HCT116 (cell line): ENCODE measurements around the gene LRRC75A. TPM values are rescaled to one million over a fixed set of nuclear protein-coding genes. Genes with fewer than 3 reads are reported as not detected.

ENCODE experiments used
- ATAC-seq: fragments of 200-7000 bp; cut with Tn5 transposase; 2 replicates; pipeline ENCODE4 v1.9.1; 2020; ENCODE audit warnings: mild to moderate bottlenecking, moderate library complexity
- BruUV-seq: library from RNA; stranded (reverse); fragments of 400-500 nt; replicated peaks from 2 replicates; lab custom pipeline; 2021; lab: Mats Ljungman, UMichigan
- CTCF ChIA-PET: fragments of 300-600 bp; sonication (Branson Sonifier 250); formaldehyde crosslinking; loops from one replicate; lab custom pipeline; 2021; ENCODE audit warnings: antibody characterized with exemption; lab: Charles Lee
- POLR2A ChIA-PET: fragments of 300-600, 350-600 bp; sonication (Branson Sonifier 250); formaldehyde crosslinking; loops from one replicate; lab custom pipeline; 2021; ENCODE audit warnings: antibody characterized with exemption; lab: Charles Lee
- RAD21 ChIA-PET, 2 experiments: fragments of 300-600 bp; sonication (Branson Sonifier 250); formaldehyde crosslinking; loops; one replicate each; lab custom pipeline; 2023; ENCODE audit warnings: low total read pairs in 2 of 2; ENCODE audit not compliant: uncharacterized antibody in 2 of 2, unreplicated experiment in 2 of 2, low non-redundant PET in 1 of 2; lab: Charles Lee
- DNase-seq: peaks from one replicate; pipeline ENCODE4 v3.0.0-alpha.2; 2010; ENCODE audit warnings: low read depth, low spot score
- H2AFZ ChIP-seq: fragments of 200-600 bp; shearing (Covaris generic), sonication (generic); 2 replicates; pipeline ENCODE4 v1.6.1; 2017; ENCODE audit warnings: low read depth, mixed run types, mixed read lengths, antibody characterized with exemption, low read length; ENCODE audit not compliant: poor library complexity, severe bottlenecking
- H3K27ac ChIP-seq: 2 replicates; pipeline ENCODE4 v1.5.1; 2012; ENCODE audit warnings: low read depth, low read length
- H3K27me3 ChIP-seq: fragments of 200-600 bp; sonication (generic); 2 replicates; pipeline ENCODE4 v1.6.1; 2016; ENCODE audit warnings: mixed run types, low read length, mixed read lengths; ENCODE audit not compliant: insufficient read depth
- H3K36me3 ChIP-seq, 2 experiments: fragments of 200-500 bp in 1 of 2; fragments of 200-600 bp in 1 of 2; sonication (Bioruptor generic) in 1 of 2; sonication (generic) in 1 of 2; 2 replicates each; pipeline versions ENCODE4 v1.5.1 to v1.6.1; 2014 to 2016; ENCODE audit warnings: low read length in 2 of 2, inconsistent platforms in 1 of 2, mixed read lengths in 1 of 2, mixed run types in 1 of 2; ENCODE audit not compliant: insufficient read depth in 2 of 2, control insufficient read depth in 1 of 2
- H3K4me1 ChIP-seq, 2 experiments: fragments of 200-600 bp in 1 of 2; sonication (generic) in 1 of 2; 2 replicates each; pipeline versions ENCODE4 v1.5.1 to v1.6.1; 2012 to 2017; ENCODE audit warnings: low read length in 2 of 2, inconsistent platforms in 1 of 2, mild to moderate bottlenecking in 1 of 2, mixed read lengths in 1 of 2, mixed run types in 1 of 2, moderate library complexity in 1 of 2; ENCODE audit not compliant: insufficient read depth in 2 of 2, control insufficient read depth in 1 of 2
- H3K4me2 ChIP-seq: fragments of 200-600 bp; sonication (generic); 2 replicates; pipeline ENCODE4 v1.6.1; 2017; ENCODE audit warnings: mixed run types, low read length, mixed read lengths
- H3K4me3 ChIP-seq, 2 experiments: fragments of 200-600 bp in 1 of 2; sonication (generic) in 1 of 2; replicated peaks in 1 of 2; 2 replicates each; pipeline ENCODE4 v1.5.1; 2011 to 2016; ENCODE audit warnings: low read length in 2 of 2, control low read depth in 1 of 2, low read depth in 1 of 2, mild to moderate bottlenecking in 1 of 2, mixed read lengths in 1 of 2, mixed run types in 1 of 2
- H3K79me2 ChIP-seq: fragments of 200-600 bp; sonication (generic); 2 replicates; pipeline ENCODE4 v1.6.1; 2017; ENCODE audit warnings: mild to moderate bottlenecking, mixed run types, low read length, moderate library complexity, mixed read lengths; ENCODE audit not compliant: insufficient read depth
- H3K9ac ChIP-seq: fragments of 200-600 bp; sonication (generic); 2 replicates; pipeline ENCODE4 v1.6.1; 2016; ENCODE audit warnings: low read length, mixed read lengths
- H3K9me2 ChIP-seq: fragments of 200-600 bp; sonication (generic), shearing (Covaris generic); 2 replicates; pipeline ENCODE4 v1.6.1; 2017; ENCODE audit warnings: mixed run types, mild to moderate bottlenecking, moderate library complexity; ENCODE audit not compliant: insufficient read depth
- H3K9me3 ChIP-seq, 2 experiments: fragments of 200-500 bp in 1 of 2; fragments of 200-600 bp in 1 of 2; sonication (Bioruptor generic) in 1 of 2; sonication (generic) in 1 of 2; 2 replicates each; pipeline ENCODE4 v1.6.1; 2014 to 2017; ENCODE audit warnings: low read length in 2 of 2, mixed read lengths in 2 of 2, inconsistent platforms in 1 of 2, low read depth in 1 of 2, mild to moderate bottlenecking in 1 of 2, mixed run types in 1 of 2, moderate library complexity in 1 of 2; ENCODE audit not compliant: control insufficient read depth in 1 of 2, insufficient read depth in 1 of 2
- H4K20me1 ChIP-seq: fragments of 200-600 bp; sonication (generic), shearing (Covaris generic); 2 replicates; pipeline ENCODE4 v1.6.1; 2017; ENCODE audit warnings: mixed run types, mild to moderate bottlenecking, moderate library complexity; ENCODE audit not compliant: insufficient read depth
- CBX3 ChIP-seq: IDR thresholded peaks from 2 replicates; pipeline ENCODE4 v1.6.1; 2012; ENCODE audit warnings: low read depth
- CTCF ChIP-seq, 3 experiments: fragments of 200-600 bp in 1 of 3; sonication (generic) in 1 of 3; IDR thresholded peaks in 2 of 3; conservative IDR thresholded peaks in 1 of 3; 2 replicates each; pipeline ENCODE4 v1.5.1; 2012 to 2017; ENCODE audit warnings: low read depth in 2 of 3, low read length in 2 of 3, antibody characterized with exemption in 1 of 3, borderline replicate concordance in 1 of 3, control low read depth in 1 of 3, mild to moderate bottlenecking in 1 of 3, mixed read lengths in 1 of 3, mixed run types in 1 of 3, moderate library complexity in 1 of 3; ENCODE audit not compliant: insufficient read depth in 1 of 3
- ELF1 ChIP-seq: IDR thresholded peaks from 2 replicates; pipeline ENCODE4 v1.6.1; 2012; ENCODE audit warnings: low read depth, borderline replicate concordance
- EZH2phosphoT487 ChIP-seq: fragments of 200-600 bp; IDR thresholded peaks from 2 replicates; pipeline ENCODE4 v1.6.1; 2018; ENCODE audit warnings: antibody characterized with exemption, borderline replicate concordance
- FOSL1 ChIP-seq: IDR thresholded peaks from 2 replicates; pipeline ENCODE4 v1.6.1; 2012; ENCODE audit warnings: low read depth
- JUND ChIP-seq: IDR thresholded peaks from 2 replicates; pipeline ENCODE4 v1.6.1; 2012
- RAD21 ChIP-seq: IDR thresholded peaks from 2 replicates; pipeline ENCODE4 v1.6.1; 2012; ENCODE audit warnings: low read depth, mild to moderate bottlenecking
- SRF ChIP-seq: IDR thresholded peaks from 2 replicates; pipeline ENCODE4 v1.6.1; 2012; ENCODE audit warnings: low read depth
- ZFX ChIP-seq: fragments of 450-650 bp; IDR thresholded peaks from 2 replicates; pipeline ENCODE4 v1.6.1; 2017
- intact Hi-C: fragments of 100-400 bp; cut with micrococcal nuclease; formaldehyde crosslinking; loops from 2 replicates; pipeline ENCODE4 v1.10.0; 2022
- total RNA-seq: library from RNA; stranded (reverse); gene quantifications from one replicate; pipeline ENCODE4 v1.2.1, GENCODE V29; 2021; ENCODE audit not compliant: unreplicated experiment
- TF ChIP-seq, protein P1 (sequence below): IDR thresholded peaks from 2 replicates; pipeline ENCODE4 v1.6.1; 2011; ENCODE audit warnings: mild to moderate bottlenecking, low read length, moderate library complexity; ENCODE audit not compliant: insufficient replicate concordance; ENCODE audit errors: extremely low read depth
- TF ChIP-seq, protein P2 (sequence below): IDR thresholded peaks from 2 replicates; pipeline ENCODE4 v1.6.1; 2012
- TF ChIP-seq, protein P3 (sequence below): IDR thresholded peaks from 2 replicates; pipeline ENCODE4 v1.6.1; 2012; ENCODE audit warnings: low read depth

Gene LRRC75A
- total RNA-seq, 1 experiment from 2014 or later, result 2.3 TPM

- H3K36me3 ChIP-seq, result no peaks in the 10 kb centered on the region
- ChIA-PET CTCF (interaction anchor here (0.7 to 2.8 kb wide), 19 partner anchors 9 to 225 kb away, joined by 3 to 43 read pairs (median 5); no protein-coding TSS in a partner anchor), RAD21 (interaction anchor here (1.0 to 1.3 kb wide), 5 partner anchors 67 to 157 kb away, joined by 3 to 6 read pairs (median 3); no protein-coding TSS in a partner anchor), POLR2A (interaction anchor here (0.9 to 1.3 kb wide), 4 partner anchors 15 to 140 kb away, joined by 3 to 6 read pairs (median 5); partner anchors contain the start of gene UBB)
- no peak overlapping the region; the same call in 1 of the 2 replicates for H3K27ac ChIP-seq
- no peaks in the 10 kb centered on the region for H3K79me2 ChIP-seq
- no TSS peak for BruUV-seq
- ATAC-seq, result peak; percentile 91
- intact Hi-C loops, result loop anchor here (1.0 to 10.0 kb wide), 4 partner anchors 68 to 354 kb away; no protein-coding TSS in a partner anchor
- H3K4me1 ChIP-seq, result peaks cover 16 to 19% of the 10 kb centered on the region in 2 experiments
- H3K4me2 ChIP-seq, result peak overlapping the region; percentile 22; the same call in 1 of the 2 replicates
- peak overlapping the region; percentile 37 for H2AFZ ChIP-seq
- peak; percentile 97 for TF ChIP-seq RAD21
- TF ChIP-seq CBX3, result no peak
- TF ChIP-seq EZH2phosphoT487, result no peak
- TF ChIP-seq, protein P1, sequence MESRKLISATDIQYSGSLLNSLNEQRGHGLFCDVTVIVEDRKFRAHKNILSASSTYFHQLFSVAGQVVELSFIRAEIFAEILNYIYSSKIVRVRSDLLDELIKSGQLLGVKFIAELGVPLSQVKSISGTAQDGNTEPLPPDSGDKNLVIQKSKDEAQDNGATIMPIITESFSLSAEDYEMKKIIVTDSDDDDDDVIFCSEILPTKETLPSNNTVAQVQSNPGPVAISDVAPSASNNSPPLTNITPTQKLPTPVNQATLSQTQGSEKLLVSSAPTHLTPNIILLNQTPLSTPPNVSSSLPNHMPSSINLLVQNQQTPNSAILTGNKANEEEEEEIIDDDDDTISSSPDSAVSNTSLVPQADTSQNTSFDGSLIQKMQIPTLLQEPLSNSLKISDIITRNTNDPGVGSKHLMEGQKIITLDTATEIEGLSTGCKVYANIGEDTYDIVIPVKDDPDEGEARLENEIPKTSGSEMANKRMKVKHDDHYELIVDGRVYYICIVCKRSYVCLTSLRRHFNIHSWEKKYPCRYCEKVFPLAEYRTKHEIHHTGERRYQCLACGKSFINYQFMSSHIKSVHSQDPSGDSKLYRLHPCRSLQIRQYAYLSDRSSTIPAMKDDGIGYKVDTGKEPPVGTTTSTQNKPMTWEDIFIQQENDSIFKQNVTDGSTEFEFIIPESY, result no peak
- no peak for TF ChIP-seq SRF
- peak; percentile 85 to 94 (median 94) for TF ChIP-seq CTCF (IDR thresholded peaks at IDR 0.05 in 2 of 3, conservative IDR thresholded peaks at IDR 0.05 in 1 of 3; ENCODE audit: borderline replicate concordance in 1 of 3, insufficient read depth in 1 of 3, low read depth in 2 of 3, low read length in 2 of 3)
- no peak for TF ChIP-seq JUND
- TF ChIP-seq, protein P2, sequence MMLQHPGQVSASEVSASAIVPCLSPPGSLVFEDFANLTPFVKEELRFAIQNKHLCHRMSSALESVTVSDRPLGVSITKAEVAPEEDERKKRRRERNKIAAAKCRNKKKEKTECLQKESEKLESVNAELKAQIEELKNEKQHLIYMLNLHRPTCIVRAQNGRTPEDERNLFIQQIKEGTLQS, result no peak
- no peak for TF ChIP-seq FOSL1
- TF ChIP-seq ELF1, result 0 out of 2 replicates have a peak, but pooled peaks have one; percentile 20
- TF ChIP-seq, protein P3, sequence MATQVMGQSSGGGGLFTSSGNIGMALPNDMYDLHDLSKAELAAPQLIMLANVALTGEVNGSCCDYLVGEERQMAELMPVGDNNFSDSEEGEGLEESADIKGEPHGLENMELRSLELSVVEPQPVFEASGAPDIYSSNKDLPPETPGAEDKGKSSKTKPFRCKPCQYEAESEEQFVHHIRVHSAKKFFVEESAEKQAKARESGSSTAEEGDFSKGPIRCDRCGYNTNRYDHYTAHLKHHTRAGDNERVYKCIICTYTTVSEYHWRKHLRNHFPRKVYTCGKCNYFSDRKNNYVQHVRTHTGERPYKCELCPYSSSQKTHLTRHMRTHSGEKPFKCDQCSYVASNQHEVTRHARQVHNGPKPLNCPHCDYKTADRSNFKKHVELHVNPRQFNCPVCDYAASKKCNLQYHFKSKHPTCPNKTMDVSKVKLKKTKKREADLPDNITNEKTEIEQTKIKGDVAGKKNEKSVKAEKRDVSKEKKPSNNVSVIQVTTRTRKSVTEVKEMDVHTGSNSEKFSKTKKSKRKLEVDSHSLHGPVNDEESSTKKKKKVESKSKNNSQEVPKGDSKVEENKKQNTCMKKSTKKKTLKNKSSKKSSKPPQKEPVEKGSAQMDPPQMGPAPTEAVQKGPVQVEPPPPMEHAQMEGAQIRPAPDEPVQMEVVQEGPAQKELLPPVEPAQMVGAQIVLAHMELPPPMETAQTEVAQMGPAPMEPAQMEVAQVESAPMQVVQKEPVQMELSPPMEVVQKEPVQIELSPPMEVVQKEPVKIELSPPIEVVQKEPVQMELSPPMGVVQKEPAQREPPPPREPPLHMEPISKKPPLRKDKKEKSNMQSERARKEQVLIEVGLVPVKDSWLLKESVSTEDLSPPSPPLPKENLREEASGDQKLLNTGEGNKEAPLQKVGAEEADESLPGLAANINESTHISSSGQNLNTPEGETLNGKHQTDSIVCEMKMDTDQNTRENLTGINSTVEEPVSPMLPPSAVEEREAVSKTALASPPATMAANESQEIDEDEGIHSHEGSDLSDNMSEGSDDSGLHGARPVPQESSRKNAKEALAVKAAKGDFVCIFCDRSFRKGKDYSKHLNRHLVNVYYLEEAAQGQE, result no peak
- TF ChIP-seq ZFX, result no peak
- DNase-seq, result peak; percentile 77
- H3K4me3 ChIP-seq, result no peak overlapping the region
- no peak overlapping the region for H3K9ac ChIP-seq
- no peaks in the 10 kb centered on the region for H4K20me1 ChIP-seq
- no peaks in the 10 kb centered on the region for H3K9me3 ChIP-seq
- no peaks in the 10 kb centered on the region for H3K27me3 ChIP-seq
- H3K9me2 ChIP-seq, result no peaks in the 10 kb centered on the region
Observed at GRCh38 chr17:16521070-16521727, 29.2 kb upstream of the LRRC75A start.
